Bronchial smooth muscle cell (primary cell): ENCODE results near the gene AARS2. TPM values are rescaled to one million over a fixed set of nuclear protein-coding genes. Genes with fewer than 3 reads are reported as not detected.

Source experiments
- total RNA-seq: library from RNA; depleted of rRNA; stranded (reverse); fragments of >200 nt; gene quantifications from 2 replicates; pipeline ENCODE4 v1.2.1, GENCODE V29; 2014

The AARS2 gene
- total RNA-seq, result 16.2 and 24.6 TPM in 2 replicates

DNA sequence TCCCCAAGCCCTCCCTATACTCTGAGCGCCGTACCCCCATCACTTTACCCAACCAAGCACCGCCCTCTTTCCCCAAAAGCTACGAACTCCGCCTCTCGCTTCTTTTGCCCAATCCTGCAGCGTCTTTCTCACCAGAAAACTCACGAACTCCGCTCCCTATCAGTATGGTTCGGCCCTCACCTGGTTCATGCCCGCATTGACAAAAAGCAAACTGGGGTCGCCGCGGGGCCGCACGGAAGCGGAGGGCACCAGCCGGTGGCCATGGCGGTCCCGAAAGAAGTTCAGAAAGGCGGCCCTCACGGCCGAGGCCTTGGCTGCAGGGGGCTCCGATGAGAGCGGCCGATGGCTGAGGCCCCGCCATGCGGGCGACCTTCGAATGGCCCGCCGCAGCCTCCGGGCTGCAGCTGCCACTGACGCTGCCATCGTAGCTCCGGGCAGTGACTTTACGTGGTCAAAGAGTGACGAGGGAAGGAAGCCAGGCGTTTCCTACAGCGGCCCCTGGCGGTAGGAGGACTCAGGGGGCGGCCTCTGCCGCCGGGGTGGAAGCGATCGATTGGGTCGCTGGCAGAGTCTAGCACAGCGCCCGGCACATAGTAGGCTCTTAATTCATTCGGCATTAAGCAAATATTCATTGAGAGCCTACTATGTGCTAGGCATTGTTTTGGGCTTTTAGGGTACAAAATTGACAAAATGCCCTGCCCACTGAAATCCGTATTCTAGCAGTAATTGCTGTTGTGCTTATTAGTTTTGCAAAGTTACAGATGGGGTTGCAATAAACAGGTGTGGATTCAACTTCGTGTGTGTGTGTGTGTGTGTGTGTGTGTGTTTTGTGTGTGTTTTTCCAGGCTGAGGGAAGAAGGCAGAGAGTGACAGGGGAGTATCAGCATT, at the start of gene AARS2:
TSS of gene AARS2 (minus strand) at position 447 of the 888 bp plus-strand sequence. CDS start at position 423, 24 bp downstream.

DNA sequence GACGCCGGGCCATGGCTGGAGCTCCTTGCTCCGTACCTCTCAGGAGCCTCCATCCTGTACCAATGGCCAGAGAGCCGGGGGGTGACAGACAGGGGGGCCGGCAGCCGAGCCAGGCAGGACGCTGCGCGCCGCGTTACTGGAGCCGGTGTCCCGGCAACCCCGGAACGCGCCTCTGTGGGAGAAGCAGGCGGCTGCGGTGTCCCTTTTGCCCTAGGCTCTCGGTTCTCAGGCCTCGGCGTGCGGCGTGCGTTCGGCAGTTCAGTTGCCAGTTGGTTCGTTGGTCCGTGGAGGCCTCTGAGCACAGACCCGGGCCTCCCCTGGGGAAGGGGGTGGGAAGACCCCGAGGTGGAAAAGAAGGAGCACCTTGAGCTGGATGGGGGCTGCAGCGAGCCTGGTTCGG, 29.3 kb upstream of the AARS2 start, which contains the start of gene SPATS1:
TSS of gene SPATS1 (plus strand) at position 162 of the 400 bp plus-strand sequence. CDS start 446 bp downstream, outside the sequence.

DNA sequence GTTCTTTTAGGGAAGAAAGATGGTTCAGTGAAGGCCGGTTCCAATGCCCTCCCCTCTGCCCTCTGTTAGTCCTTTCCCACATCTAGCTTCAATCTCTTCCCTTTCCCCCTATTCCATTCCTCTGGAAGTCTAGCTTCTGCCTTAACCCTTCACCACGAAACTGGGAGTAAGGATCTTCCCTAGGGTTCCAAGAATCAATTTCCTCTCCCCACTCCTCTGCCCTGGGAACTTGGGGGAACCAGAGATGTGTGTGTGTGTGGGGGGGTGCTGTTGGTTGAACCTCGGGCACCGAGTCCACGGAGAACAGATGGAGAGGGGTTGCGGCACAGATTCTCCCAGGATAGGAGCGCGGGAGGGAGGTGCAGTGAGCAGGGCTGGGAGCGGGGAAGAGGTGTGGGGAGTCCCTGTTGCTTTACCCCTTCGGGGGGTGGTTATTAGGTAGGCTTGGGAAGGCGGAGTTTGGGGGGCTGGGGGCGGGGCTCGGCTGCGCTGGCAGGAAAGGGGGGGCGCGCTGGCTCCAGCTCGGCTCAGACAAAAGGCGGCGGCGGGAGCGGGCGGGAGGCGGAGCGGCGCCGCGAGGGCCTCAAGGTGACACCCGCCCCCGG, 43.1 kb downstream of the AARS2 start, which contains the start of gene TMEM151B:
TSS of gene TMEM151B (plus strand) at position 530 of the 605 bp plus-strand sequence. CDS start 293 bp downstream, outside the sequence.

DNA sequence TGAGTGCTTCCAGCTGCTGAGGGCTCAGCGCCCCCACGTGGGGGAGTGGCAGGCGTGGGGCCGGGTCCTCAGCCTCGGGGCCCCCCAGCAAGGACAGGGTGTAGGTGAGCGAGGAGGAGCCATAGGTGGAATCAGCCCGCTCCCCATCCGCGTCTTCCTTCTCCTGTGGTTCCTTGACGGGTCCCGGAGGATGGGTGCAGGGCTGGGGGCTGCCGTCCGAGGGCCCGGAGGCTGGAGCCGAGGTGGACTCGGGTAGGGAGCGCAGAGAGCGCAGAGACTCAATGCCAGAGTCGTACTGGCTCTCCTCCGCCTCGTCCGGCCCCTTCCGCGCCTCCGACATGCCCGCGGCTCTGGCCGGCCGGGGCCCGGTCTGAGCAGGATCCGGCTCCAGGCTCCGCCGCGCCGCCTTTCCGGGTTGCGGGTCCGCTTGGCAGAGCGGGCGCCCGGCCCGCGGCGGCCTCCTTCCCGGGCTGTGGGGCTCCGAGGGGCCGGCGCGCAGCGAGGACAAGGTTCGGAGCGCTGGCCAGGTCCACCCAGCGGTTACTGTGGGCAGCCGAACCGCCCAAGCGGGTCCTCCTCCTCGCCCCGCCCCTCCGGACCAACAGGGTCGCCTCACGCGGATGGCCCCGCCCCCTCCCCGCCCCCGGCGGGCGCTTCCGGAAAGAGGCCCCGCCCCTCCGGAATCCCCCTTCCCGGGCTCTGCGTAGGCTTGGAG, 48.0 kb downstream of the AARS2 start, which contains the start of gene NFKBIE:
TSS of gene NFKBIE (minus strand) at position 545 of the 715 bp plus-strand sequence. CDS start at position 340, 205 bp downstream.

DNA sequence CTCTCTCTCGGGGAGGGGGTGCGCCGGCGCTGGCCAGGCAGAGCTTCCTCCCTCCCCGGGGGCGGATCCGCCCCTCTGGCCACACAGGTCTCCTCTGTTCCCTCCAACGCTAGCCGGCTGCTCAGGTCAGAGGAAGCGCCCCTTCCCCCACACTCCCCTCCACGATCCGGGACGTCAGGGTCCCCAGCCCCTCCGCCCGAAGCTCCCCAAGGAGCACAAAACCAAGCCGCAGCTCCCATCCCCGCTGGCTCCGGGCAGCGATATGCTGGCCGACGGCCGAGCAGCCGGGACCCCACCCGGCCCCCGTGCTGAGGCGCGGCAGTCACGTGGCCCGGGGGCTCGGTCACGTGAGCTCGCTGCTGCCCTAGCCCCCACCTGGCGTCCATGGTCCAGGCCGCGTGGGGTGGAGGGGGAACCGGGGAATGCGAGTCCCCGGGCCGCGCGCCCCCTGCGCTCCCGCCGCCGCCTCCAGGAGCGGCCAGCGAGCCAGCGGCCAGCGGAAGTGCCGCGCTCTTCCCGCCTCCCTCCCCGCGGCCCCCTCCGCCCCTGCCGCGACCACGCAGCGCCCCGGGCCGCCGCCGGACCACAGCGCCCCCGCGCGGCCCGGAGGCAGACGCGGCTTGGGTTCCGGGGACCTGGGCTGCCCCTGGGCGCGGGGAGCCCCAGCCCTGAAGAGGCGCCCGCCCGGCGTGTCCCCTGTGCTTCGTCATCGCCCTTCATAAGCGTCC, 56.0 kb downstream of the AARS2 start, which contains the start of gene SLC35B2:
TSS of gene SLC35B2 (minus strand) at position 504 of the 728 bp plus-strand sequence. CDS start at position 386, 118 bp downstream.

Other genes with a start within 250 kb of the AARS2 start
- gene MRPL14, start 185.9 kb downstream of the AARS2 start, total RNA-seq, result 31.3 and 54.1 TPM in 2 replicates
- 17.5 and 24.8 TPM in 2 replicates for gene TMEM63B, start 185.8 kb downstream of the AARS2 start, total RNA-seq
- gene CAPN11, start 154.5 kb downstream of the AARS2 start, total RNA-seq, result under 0.01 TPM in 1 of 2 replicates, not detected in the other
- not detected in 2 replicates for gene MYMX, start 96.4 kb downstream of the AARS2 start, total RNA-seq
- gene SLC29A1, start 89.8 kb downstream of the AARS2 start, total RNA-seq, result 3.2 and 4.7 TPM in 2 replicates
- 289 and 353 TPM in 2 replicates for gene HSP90AB1, start 66.2 kb downstream of the AARS2 start, total RNA-seq
- gene SLC35B2, start 55.8 kb downstream of the AARS2 start, total RNA-seq, result 55.2 and 80.9 TPM in 2 replicates
- 3.3 TPM in 2 replicates for gene NFKBIE, start 47.8 kb downstream of the AARS2 start, total RNA-seq
- gene TMEM151B, start 42.9 kb downstream of the AARS2 start, total RNA-seq, result under 0.01 TPM in 2 replicates
- gene SPATS1, start 29.3 kb upstream of the AARS2 start, total RNA-seq, result 0.16 TPM in 1 of 2 replicates, not detected in the other
- gene CDC5L, start 74.4 kb upstream of the AARS2 start, total RNA-seq, result 15.3 and 18.4 TPM in 2 replicates